PC-9 (cell line): ENCODE measurements around the gene BCAS3. TPM values are rescaled to one million over a fixed set of nuclear protein-coding genes. Genes with fewer than 3 reads are reported as not detected.

Experiments
- BruUV-seq: library from RNA; stranded (reverse); fragments of 400-500 nt; replicated peaks from 2 replicates; lab custom pipeline; 2021; lab: Mats Ljungman, UMichigan
- CTCF ChIA-PET: fragments of 300-600 bp; sonication (Branson Sonifier 250); formaldehyde crosslinking; loops from one replicate; lab custom pipeline; 2022; ENCODE audit warnings: antibody characterized with exemption; lab: Charles Lee
- POLR2A ChIA-PET: fragments of 300-600 bp; sonication (Branson Sonifier 250); formaldehyde crosslinking; loops from one replicate; lab custom pipeline; 2022; ENCODE audit warnings: antibody characterized with exemption; ENCODE audit not compliant: unreplicated experiment; lab: Charles Lee
- DNase-seq, 2 experiments: peaks; one replicate each; pipeline versions ENCODE4 v3.0.0 to v3.0.0-alpha.2; 2015 to 2022; ENCODE audit warnings: mixed read lengths in 1 of 2
- H2AFZ ChIP-seq: fragments of 200-600 bp; sonication (generic); 2 replicates; pipeline ENCODE4 v1.8.1; 2017; ENCODE audit warnings: antibody characterized with exemption
- H3F3A ChIP-seq: fragments of 200-600 bp; sonication (generic); 2 replicates; pipeline ENCODE4 v1.8.1; 2017; ENCODE audit warnings: antibody characterized with exemption, mild to moderate bottlenecking, low read depth; ENCODE audit not compliant: insufficient read depth
- H3K27ac ChIP-seq: fragments of 200-600 bp; sonication (generic); 2 replicates; pipeline ENCODE4 v1.6.1; 2016; ENCODE audit warnings: mixed run types
- H3K27me3 ChIP-seq: fragments of 200-600 bp; sonication (generic); 2 replicates; pipeline ENCODE4 v1.6.1; 2016; ENCODE audit warnings: low read depth, mixed run types; ENCODE audit not compliant: insufficient read depth
- H3K36me3 ChIP-seq: fragments of 200-600 bp; sonication (generic); 2 replicates; pipeline ENCODE4 v1.6.1; 2016; ENCODE audit warnings: low read depth, mixed run types
- H3K4me1 ChIP-seq: fragments of 200-600 bp; sonication (generic); replicated peaks from 2 replicates; pipeline ENCODE4 v1.6.1; 2016; ENCODE audit warnings: mixed run types; ENCODE audit not compliant: insufficient read depth
- H3K4me2 ChIP-seq: fragments of 200-600 bp; sonication (generic); 2 replicates; pipeline ENCODE4 v1.6.1; 2017; ENCODE audit warnings: mixed run types
- H3K4me3 ChIP-seq: fragments of 200-600 bp; sonication (generic); 2 replicates; pipeline ENCODE4 v1.6.1; 2016; ENCODE audit warnings: mixed run types
- H3K79me2 ChIP-seq: fragments of 200-600 bp; sonication (generic); 2 replicates; pipeline ENCODE4 v1.6.1; 2017; ENCODE audit warnings: low read depth, mixed run types
- H3K9me2 ChIP-seq: fragments of 200-600 bp; sonication (generic); 2 replicates; pipeline ENCODE4 v1.8.1; 2017; ENCODE audit warnings: mild to moderate bottlenecking; ENCODE audit not compliant: insufficient read depth
- H3K9me3 ChIP-seq: fragments of 200-600 bp; sonication (generic); 2 replicates; pipeline ENCODE4 v1.8.1; 2016; ENCODE audit warnings: low read depth; ENCODE audit not compliant: insufficient read depth
- H4K20me1 ChIP-seq: fragments of 200-600 bp; sonication (generic); 2 replicates; pipeline ENCODE4 v1.8.1; 2017; ENCODE audit not compliant: insufficient read depth
- EZH2 ChIP-seq: fragments of 200-600 bp; sonication (generic); IDR thresholded peaks from 2 replicates; pipeline ENCODE4 v1.8.0; 2017; ENCODE audit warnings: antibody characterized with exemption, low read depth
- intact Hi-C: fragments of 100-400 bp; cut with micrococcal nuclease; formaldehyde crosslinking; loops from one replicate; pipeline ENCODE4 v1.10.0; 2022; ENCODE audit not compliant: unreplicated experiment
- total RNA-seq: library from RNA; stranded (reverse); gene quantifications from 2 replicates; pipeline ENCODE4 v1.2.3, GENCODE V29; 2021
- TF ChIP-seq, protein P1 (sequence below): fragments of 200-600 bp; sonication (generic); conservative IDR thresholded peaks from 2 replicates; pipeline ENCODE4 v1.6.1; 2017; ENCODE audit warnings: mixed run types, antibody characterized with exemption, mild to moderate bottlenecking, moderate library complexity

BCAS3 gene
- total RNA-seq, 1 experiment from 2014 or later: 26.0 TPM

DNA sequence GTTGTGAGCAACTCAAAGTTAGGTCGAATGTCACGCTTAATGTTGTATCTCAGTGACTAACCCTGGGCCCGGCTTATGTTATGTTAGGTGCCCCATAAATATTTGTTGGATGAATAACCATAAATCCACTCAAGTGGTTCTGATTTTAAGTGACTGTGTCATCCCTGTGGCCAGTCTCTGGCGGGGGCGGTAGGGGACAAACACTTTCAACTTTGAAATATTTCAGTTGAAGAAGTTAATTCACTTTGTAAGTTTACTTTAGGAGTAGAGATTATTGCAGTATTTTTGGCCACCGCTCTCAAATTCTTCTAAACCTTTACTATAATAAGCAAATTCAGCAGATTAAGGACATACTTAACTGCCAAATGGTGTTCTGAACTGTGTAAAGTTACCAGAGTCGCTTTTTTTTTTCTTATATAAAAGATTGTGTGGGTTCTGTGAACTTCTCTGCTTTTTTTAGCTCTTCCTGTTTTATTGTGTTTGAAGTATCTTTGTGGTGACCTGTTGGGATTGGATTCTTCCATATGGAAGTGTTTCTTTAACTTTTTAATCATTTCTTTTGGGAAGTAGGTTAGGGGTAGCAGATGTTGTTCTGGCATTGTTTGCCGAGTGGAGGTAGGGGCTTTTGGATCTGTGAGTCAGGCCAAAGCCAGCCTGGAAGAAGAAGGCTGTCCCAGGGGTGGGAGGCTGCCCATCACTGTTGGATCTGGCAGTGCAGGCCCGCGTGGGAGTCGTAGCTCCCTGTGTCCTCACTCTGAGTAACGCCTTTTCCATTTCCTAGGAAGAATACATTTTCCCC is 660.5 kb downstream of the BCAS3 start:
- no peak overlapping the region for H2AFZ ChIP-seq
- H3K4me2 ChIP-seq: peak overlapping the region; percentile 75
- no peaks in the 10 kb centered on the region for H3K9me3 ChIP-seq
- POLR2A ChIA-PET: interaction anchor here (0.6 kb wide), 1 partner anchor 263 kb away, joined by 13 read pairs; no protein-coding TSS in a partner anchor
- no peak for TF ChIP-seq EZH2
- peaks cover 11% of the 10 kb centered on the region for H3F3A ChIP-seq
- H3K36me3 ChIP-seq: no peaks in the 10 kb centered on the region
- H3K27ac ChIP-seq: peak overlapping the region; percentile 74
- H3K79me2 ChIP-seq: no peaks in the 10 kb centered on the region
- H3K9me2 ChIP-seq: no peaks in the 10 kb centered on the region
- H3K4me3 ChIP-seq: no peak overlapping the region
- peak; percentile 4 to 85 for DNase-seq
- peaks cover 24% of the 10 kb centered on the region for H3K4me1 ChIP-seq
- H3K27me3 ChIP-seq: no peaks in the 10 kb centered on the region
- CTCF ChIA-PET: no interaction called here
- no TSS peak for BruUV-seq
- no peaks in the 10 kb centered on the region for H4K20me1 ChIP-seq
- intact Hi-C loops: no loop called here

DNA sequence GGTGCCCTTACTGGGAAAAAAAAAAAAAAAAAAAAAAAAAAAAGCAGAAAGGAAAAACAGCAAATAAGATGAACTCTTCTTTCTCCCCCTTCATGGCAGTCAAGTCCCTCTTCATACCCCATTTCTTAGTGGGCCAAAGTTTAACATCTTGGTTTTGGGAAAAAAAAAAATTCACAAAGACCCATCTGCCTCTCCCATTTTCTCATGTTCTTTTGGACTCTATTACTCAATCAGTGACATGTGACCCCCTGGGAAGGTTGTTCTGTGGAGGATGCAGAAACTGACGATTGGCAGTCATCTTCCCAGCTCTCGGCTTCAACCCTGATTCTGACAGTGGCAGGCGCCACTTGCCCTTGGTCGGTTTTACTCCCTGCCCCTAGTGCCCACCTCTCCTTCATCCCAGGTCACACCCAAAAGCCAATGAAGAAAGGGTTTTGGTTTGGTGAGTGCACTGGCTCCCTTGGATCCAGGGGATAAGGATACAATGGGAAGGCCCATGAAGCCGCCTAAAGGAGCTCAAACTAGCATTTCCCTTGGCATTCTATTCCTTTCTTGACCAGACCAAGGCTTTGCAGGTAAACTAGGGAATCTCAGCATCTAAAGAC is 661.3 kb downstream of the BCAS3 start:
- intact Hi-C loops: no loop called here
- Histone ChIP-seq H3K27ac (peak overlapping the region; percentile 74; the same call in 1 of the 2 replicates), H3K4me1 (peaks cover 24% of the 10 kb centered on the region), H2AFZ (no peak overlapping the region), H3K27me3 (no peaks in the 10 kb centered on the region), H3K36me3 (no peaks in the 10 kb centered on the region), H3K4me3 (no peak overlapping the region), H4K20me1 (no peaks in the 10 kb centered on the region), H3K9me3 (no peaks in the 10 kb centered on the region), H3K9me2 (no peaks in the 10 kb centered on the region), H3F3A (peaks cover 11% of the 10 kb centered on the region), H3K4me2 (peak overlapping the region; percentile 75), H3K79me2 (no peaks in the 10 kb centered on the region)
- TF ChIP-seq, protein P1, sequence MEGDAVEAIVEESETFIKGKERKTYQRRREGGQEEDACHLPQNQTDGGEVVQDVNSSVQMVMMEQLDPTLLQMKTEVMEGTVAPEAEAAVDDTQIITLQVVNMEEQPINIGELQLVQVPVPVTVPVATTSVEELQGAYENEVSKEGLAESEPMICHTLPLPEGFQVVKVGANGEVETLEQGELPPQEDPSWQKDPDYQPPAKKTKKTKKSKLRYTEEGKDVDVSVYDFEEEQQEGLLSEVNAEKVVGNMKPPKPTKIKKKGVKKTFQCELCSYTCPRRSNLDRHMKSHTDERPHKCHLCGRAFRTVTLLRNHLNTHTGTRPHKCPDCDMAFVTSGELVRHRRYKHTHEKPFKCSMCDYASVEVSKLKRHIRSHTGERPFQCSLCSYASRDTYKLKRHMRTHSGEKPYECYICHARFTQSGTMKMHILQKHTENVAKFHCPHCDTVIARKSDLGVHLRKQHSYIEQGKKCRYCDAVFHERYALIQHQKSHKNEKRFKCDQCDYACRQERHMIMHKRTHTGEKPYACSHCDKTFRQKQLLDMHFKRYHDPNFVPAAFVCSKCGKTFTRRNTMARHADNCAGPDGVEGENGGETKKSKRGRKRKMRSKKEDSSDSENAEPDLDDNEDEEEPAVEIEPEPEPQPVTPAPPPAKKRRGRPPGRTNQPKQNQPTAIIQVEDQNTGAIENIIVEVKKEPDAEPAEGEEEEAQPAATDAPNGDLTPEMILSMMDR: no peak
- TF ChIP-seq EZH2: no peak
- DNase-seq: no peak
- POLR2A ChIA-PET: no interaction called here
- CTCF ChIA-PET: no interaction called here
- BruUV-seq: no TSS peak

DNA sequence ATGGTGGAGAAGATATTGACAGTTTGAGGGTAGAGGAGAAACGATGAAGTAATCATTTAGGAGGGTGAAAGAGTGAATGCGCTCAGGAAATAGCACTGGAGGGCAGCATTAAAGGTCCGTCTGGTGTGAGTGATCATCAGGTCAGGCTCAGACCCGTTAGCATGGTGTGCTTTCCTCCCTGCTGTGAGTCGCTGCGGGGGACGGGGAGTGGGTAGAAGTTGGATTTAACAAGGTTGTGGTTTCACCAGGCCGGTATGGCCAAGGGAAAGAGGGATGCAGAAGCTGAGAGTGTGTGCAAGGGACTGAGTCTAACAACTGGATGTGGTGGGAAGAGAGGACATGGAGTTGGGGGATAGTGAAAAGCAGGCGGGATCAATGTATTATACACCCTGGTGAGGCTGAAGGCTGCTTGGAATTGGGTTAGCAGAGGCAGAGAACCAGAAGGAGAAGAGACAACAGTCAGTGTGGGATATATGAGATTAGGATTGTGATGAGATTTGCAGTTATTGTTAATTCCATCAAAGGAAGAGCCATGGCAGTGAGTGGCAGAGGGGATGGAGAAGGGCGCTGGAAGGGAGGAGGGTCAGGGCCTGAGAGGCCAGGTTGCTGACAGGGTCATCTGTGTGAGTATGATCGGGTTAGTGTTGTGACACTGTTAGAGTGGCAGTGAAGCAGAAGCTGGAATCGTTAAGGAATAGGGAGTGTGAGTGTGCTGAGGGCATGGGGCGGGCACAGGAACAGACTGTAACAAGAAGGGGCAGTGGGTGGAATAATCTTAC is 663.0 kb downstream of the BCAS3 start:
- POLR2A ChIA-PET: no interaction called here
- no peaks in the 10 kb centered on the region for H4K20me1 ChIP-seq
- peaks cover 11% of the 10 kb centered on the region for H3F3A ChIP-seq
- no TSS peak for BruUV-seq
- TF ChIP-seq EZH2: no peak
- TF ChIP-seq, protein P1: no peak
- no peaks in the 10 kb centered on the region for H3K9me2 ChIP-seq
- H3K9me3 ChIP-seq: no peaks in the 10 kb centered on the region
- no peak overlapping the region for H3K4me3 ChIP-seq
- intact Hi-C loops: no loop called here
- H2AFZ ChIP-seq: no peak overlapping the region
- CTCF ChIA-PET: no interaction called here
- no peak overlapping the region for H3K4me2 ChIP-seq
- H3K4me1 ChIP-seq: peaks cover 24% of the 10 kb centered on the region
- H3K36me3 ChIP-seq: no peaks in the 10 kb centered on the region
- no peak overlapping the region for H3K27ac ChIP-seq
- no peak for DNase-seq
- no peaks in the 10 kb centered on the region for H3K79me2 ChIP-seq
- H3K27me3 ChIP-seq: no peaks in the 10 kb centered on the region
